GM12878 (cell line): Measurements from ENCODE around the gene INO80E. TPM values are rescaled to one million over a fixed set of nuclear protein-coding genes. Genes with fewer than 3 reads are reported as not detected.

Experiments used
- ATF3 ChIP-seq: IDR thresholded peaks from 2 replicates; pipeline ENCODE4 v1.6.1; 2011; ENCODE audit warnings: low read depth, mild to moderate bottlenecking, low read length, moderate library complexity, borderline replicate concordance; ENCODE audit errors: extremely low read depth
- BACH1 ChIP-seq: fragments of 450-650 bp; IDR thresholded peaks from 2 replicates; pipeline ENCODE4 v1.6.1; 2017; ENCODE audit warnings: mild to moderate bottlenecking, borderline replicate concordance
- BHLHE40 ChIP-seq, 2 experiments: fragments of 450-650 bp in 1 of 2; IDR thresholded peaks; 2 replicates each; pipeline ENCODE4 v1.6.1; 2011 to 2017; ENCODE audit warnings: low read depth in 2 of 2, borderline replicate concordance in 1 of 2, improper control_type of control experiment in 1 of 2, low read length in 1 of 2, mild to moderate bottlenecking in 1 of 2
- EP300 ChIP-seq, 2 experiments: fragments of 150-350 bp in 1 of 2; IDR thresholded peaks; 2 replicates each; pipeline ENCODE4 v1.6.1; 2011 to 2012; ENCODE audit warnings: low read depth in 2 of 2, low read length in 2 of 2, borderline replicate concordance in 1 of 2, improper control_type of control experiment in 1 of 2, inconsistent platforms in 1 of 2; ENCODE audit not compliant: control insufficient read depth in 1 of 2
- IKZF1 ChIP-seq: fragments of 450-650 bp; conservative IDR thresholded peaks from 2 replicates; pipeline ENCODE4 v1.6.1; 2017; ENCODE audit warnings: antibody characterized with exemption, mild to moderate bottlenecking
- IKZF2 ChIP-seq, 2 experiments: fragments of 450-650 bp; IDR thresholded peaks; 2 replicates each; pipeline ENCODE4 v1.6.1; 2017; ENCODE audit warnings: mild to moderate bottlenecking in 2 of 2, moderate library complexity in 2 of 2
- JUNB ChIP-seq: IDR thresholded peaks from 2 replicates; pipeline ENCODE4 v1.6.1; 2016; ENCODE audit warnings: antibody characterized with exemption, mild to moderate bottlenecking
- NR2F1 ChIP-seq: fragments of 450-650 bp; conservative IDR thresholded peaks from 2 replicates; pipeline ENCODE4 v1.6.1; 2017; ENCODE audit warnings: mild to moderate bottlenecking
- PBX3 ChIP-seq: IDR thresholded peaks from 2 replicates; pipeline ENCODE4 v1.6.1; 2011; ENCODE audit warnings: mild to moderate bottlenecking, low read depth, low read length, moderate library complexity; ENCODE audit not compliant: insufficient replicate concordance
- POLR2AphosphoS5 ChIP-seq: IDR thresholded peaks from 2 replicates; pipeline ENCODE4 v1.6.1; 2011; ENCODE audit warnings: mild to moderate bottlenecking, low read length, inconsistent platforms
- RAD51 ChIP-seq: fragments of 450-650 bp; IDR thresholded peaks from 2 replicates; pipeline ENCODE4 v1.6.1; 2016; ENCODE audit warnings: moderate library complexity, mild to moderate bottlenecking, inconsistent platforms
- RELB ChIP-seq: fragments of 450-650 bp; IDR thresholded peaks from 2 replicates; pipeline ENCODE4 v1.6.1; 2017; ENCODE audit warnings: low read depth, mild to moderate bottlenecking, moderate library complexity
- RUNX3 ChIP-seq: IDR thresholded peaks from 2 replicates; pipeline ENCODE4 v1.6.1; 2012; ENCODE audit warnings: low read length, inconsistent platforms
- SIX5 ChIP-seq: IDR thresholded peaks from 2 replicates; pipeline ENCODE4 v1.6.1; 2011; ENCODE audit warnings: mild to moderate bottlenecking, low read depth, low read length, moderate library complexity; ENCODE audit not compliant: severe bottlenecking
- SMARCA5 ChIP-seq: fragments of 450-650 bp; IDR thresholded peaks from 2 replicates; pipeline ENCODE4 v1.6.1; 2017; ENCODE audit warnings: mild to moderate bottlenecking
- ZNF217 ChIP-seq: fragments of 450-650 bp; IDR thresholded peaks from 2 replicates; pipeline ENCODE4 v1.6.1; 2017; ENCODE audit warnings: antibody characterized with exemption, mild to moderate bottlenecking
- polyA plus RNA-seq, 11 experiments: library from polyadenylated mRNA; depleted of rRNA in 4 of 11; unstranded in 6 of 11; stranded (reverse) in 5 of 11; fragments of >200 nt; fragmentation: Nextera tagmentation in 4 of 11; fragmentation: Illumina TruSeq in 1 of 11; extraction: Ambion mirVana in 4 of 11; extraction: Trizol in 1 of 11; gene quantifications; 1 replicate in 1 of 11; 2 replicates in 10 of 11; pipeline versions ENCODE4 v1.2.1 to v1.2.3, GENCODE V29; 2011 to 2016; ENCODE audit warnings: inconsistent platforms in 2 of 11, missing spikeins in 2 of 11, low read depth in 1 of 11
- total RNA-seq, 4 experiments: library from RNA; depleted of rRNA in 3 of 4; stranded (reverse); fragments of >200 nt in 3 of 4; fragmentation: Illumina TruSeq in 1 of 4; extraction: Trizol in 1 of 4; gene quantifications; 2 replicates each; pipeline versions ENCODE4 v1.2.1 to v1.2.3, GENCODE V29; 2013 to 2021
- TF ChIP-seq, protein P1 (sequence below): fragments of 450-650 bp; conservative IDR thresholded peaks from 2 replicates; pipeline ENCODE4 v1.6.1; 2017; ENCODE audit warnings: mild to moderate bottlenecking, moderate library complexity
- TF ChIP-seq, protein P2 (sequence below): IDR thresholded peaks from 2 replicates; pipeline ENCODE4 v1.6.1; 2011; ENCODE audit warnings: borderline replicate concordance, low read depth, mild to moderate bottlenecking, moderate library complexity, mixed read lengths, low read length; ENCODE audit not compliant: insufficient read depth; ENCODE audit errors: extremely low read length

Gene INO80E
- total and polyA plus RNA-seq, 10 of the 15 experiments (the other 5 are each of a cell fraction or from before 2014, with no cell fraction given): 0.39 to 74.0 (median 33.0) TPM

GRCh38 chr16:29974291-29975133 is 21.5 kb upstream of the INO80E start (continued):
- TF ChIP-seq EP300 (IDR thresholded peaks at IDR 0.05; ENCODE audit: borderline replicate concordance in 1 of 2, control insufficient read depth in 1 of 2, low read depth in 2 of 2, low read length in 2 of 2) (no peak), RAD51 (peak; percentile 35; the same call in 1 of the 2 replicates), POLR2AphosphoS5 (no peak), ZNF217 (no peak), SMARCA5 (no peak), BACH1 (0 out of 2 replicates have a peak, but pooled peaks have one; percentile 19), RELB (no peak), BHLHE40 (IDR thresholded peaks at IDR 0.05; ENCODE audit: borderline replicate concordance in 1 of 2, low read depth in 2 of 2, low read length in 1 of 2) (no peak), IKZF2 (IDR thresholded peaks at IDR 0.05) (no peak), SIX5 (no peak), ATF3 (no peak), IKZF1 (no peak), RUNX3 (0 out of 2 replicates have a peak, but pooled peaks have one; percentile 7), PBX3 (no peak), NR2F1 (peak; percentile 36), JUNB (no peak)
- TF ChIP-seq, protein P1, sequence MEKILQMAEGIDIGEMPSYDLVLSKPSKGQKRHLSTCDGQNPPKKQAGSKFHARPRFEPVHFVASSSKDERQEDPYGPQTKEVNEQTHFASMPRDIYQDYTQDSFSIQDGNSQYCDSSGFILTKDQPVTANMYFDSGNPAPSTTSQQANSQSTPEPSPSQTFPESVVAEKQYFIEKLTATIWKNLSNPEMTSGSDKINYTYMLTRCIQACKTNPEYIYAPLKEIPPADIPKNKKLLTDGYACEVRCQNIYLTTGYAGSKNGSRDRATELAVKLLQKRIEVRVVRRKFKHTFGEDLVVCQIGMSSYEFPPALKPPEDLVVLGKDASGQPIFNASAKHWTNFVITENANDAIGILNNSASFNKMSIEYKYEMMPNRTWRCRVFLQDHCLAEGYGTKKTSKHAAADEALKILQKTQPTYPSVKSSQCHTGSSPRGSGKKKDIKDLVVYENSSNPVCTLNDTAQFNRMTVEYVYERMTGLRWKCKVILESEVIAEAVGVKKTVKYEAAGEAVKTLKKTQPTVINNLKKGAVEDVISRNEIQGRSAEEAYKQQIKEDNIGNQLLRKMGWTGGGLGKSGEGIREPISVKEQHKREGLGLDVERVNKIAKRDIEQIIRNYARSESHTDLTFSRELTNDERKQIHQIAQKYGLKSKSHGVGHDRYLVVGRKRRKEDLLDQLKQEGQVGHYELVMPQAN: no peak
- TF ChIP-seq, protein P2, sequence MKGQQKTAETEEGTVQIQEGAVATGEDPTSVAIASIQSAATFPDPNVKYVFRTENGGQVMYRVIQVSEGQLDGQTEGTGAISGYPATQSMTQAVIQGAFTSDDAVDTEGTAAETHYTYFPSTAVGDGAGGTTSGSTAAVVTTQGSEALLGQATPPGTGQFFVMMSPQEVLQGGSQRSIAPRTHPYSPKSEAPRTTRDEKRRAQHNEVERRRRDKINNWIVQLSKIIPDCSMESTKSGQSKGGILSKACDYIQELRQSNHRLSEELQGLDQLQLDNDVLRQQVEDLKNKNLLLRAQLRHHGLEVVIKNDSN: peak; percentile 2
